Activated CD4-positive, CD25-positive, alpha-beta regulatory T cell treated with anti-CD3 and anti-CD28 coated beads, Interleukin-2, amount 50 U/mL, for 16 hours (primary cell): Measurements from ENCODE around the gene FOXP1.

Experiments
- DNase-seq: peaks from one replicate; pipeline ENCODE4 v3.0.0-alpha.2; 2020; ENCODE audit warnings: low read depth, low spot score

FOXP1 gene

DNA sequence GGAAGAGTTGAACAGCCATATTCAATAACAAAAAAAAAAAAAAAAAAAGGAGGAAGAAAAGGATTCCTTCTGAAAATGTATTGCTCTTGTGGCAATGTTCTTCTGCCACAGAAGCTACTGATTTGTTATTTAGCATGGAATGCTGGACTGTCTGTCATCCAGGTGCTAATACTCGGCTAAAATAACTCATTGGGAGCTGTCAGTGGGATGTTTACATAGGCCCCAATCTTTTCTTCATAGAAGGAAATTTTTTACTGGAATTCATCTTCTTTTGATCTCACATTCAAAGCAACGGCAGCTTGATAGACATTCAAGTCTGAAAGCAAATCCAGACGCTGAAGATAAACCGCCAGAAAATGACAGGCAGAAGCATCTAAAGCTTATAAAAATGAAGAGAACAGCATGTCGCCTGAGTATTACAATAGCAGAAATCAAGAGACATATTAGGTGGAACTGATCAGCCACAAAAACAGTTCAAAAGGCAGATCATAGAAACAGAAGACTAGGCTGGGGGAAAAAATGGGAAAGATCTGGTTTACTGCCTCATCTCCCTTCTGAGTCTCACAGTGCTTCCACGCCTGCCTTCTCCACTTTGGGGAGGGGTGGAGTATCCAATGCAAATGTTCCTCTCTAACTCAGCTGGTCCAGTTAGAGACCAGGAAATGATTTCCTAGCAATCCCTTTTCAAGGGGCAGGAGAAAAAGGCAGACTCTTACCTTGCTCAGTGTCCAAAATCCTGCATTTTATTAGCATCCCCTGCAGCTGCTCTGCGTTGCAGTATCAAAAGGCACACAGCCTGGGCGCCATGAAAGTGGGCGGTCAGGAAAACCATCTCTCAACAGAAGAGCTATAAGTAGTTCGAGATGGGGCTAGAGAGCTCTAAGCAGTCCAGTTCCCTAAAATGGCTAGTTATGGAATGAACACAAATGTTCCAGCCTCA, 451.9 kb downstream of the FOXP1 start:
- no peak for DNase-seq

DNA sequence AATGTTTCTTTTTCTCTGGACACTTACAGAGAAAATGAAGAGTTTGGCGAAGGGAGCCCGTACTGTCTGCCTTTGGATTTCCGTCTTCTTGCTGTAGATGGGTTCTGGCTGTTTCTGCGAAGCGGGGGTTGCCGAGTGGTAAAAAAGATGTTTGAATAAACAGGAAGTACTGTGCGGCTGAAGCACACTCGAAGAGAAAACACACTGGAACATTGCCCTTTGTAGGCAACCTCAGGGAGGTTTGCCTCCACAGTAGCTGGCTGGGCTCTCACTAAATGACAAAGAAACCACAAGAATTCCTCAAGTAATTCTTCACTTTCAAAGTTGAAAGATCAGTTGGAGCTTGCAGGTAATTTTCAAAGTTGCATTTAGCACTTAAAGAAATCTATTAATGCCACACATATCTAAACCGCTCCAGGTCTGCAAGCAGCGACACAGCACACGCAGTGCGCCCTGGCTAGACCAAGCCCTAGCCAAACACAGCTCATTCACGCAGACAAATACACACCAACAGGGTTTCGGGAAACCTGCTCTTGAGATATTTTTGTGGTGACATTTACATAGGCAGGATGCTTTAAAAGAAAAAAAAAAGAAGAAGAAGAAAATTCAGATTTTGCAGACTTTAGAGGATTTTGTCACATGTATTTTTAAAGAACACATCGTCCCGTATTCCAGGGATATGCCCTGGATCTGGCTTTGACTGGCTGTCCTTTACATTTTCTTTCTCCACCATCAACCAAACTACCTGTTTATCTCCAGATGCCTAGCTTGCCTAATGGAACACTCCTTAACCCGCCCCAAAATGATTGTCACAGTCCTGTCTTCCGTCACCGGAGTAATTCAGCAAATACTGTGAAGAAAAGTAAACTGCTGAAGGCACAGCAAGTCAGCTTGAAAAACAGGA, 452.8 kb downstream of the FOXP1 start:
- DNase-seq, result peak; percentile 51

DNA sequence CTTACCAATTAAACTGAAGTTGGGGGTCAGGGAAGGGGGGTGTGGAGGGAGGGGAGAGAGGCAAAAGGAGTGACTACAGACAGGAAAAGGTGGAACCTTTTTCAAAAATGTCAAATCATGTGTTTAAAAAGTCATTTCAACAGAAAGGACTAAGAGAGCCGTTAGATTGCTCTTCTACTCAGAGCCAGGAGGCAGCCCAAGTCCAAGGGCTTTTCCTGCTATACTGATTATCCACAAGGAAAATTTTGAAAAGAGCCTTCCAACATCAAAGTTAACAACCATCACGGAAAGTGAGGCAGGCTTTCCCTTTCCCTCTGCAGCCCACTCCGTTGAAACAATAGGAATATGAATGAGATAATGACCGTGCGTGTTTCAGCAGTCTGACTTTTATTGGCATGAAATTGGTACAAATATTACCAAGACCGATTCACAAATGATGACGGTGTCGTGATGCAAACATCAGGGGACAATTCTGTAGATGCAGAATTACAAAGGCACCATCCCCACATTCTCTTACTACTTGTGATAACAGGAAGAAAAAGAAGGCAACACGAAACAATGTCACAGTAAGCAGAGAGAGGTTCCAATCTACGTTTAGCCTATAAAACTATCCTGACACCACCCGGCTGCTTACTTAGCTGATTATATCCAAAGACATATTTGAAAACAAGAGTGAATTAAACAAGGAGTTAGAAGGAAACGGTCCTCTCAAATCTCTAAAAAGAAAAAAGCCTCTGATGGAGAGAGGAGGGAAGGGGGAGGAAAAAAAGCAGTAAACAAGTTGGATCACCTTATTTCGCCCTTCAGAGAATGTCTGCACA, 453.7 kb downstream of the FOXP1 start:
- no peak for DNase-seq

DNA sequence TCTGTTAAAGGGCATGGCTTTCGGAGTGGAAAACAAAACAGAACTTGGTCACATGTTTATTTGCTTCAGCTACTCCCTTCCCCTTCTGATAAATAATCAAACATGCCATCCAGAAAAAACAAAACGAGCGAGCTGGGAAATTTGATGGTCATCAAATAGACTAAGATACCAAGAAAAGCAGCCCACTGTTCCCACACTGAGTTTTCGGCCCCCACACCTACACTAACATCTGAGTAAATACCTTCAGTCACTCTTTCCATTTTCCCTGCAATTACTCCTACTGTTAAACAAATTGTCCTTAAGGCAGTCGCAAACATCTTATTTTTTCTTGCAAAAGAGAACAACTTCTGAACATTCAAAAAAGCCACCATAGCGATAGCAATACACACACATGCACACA, 454.6 kb downstream of the FOXP1 start:
- no peak for DNase-seq

DNA sequence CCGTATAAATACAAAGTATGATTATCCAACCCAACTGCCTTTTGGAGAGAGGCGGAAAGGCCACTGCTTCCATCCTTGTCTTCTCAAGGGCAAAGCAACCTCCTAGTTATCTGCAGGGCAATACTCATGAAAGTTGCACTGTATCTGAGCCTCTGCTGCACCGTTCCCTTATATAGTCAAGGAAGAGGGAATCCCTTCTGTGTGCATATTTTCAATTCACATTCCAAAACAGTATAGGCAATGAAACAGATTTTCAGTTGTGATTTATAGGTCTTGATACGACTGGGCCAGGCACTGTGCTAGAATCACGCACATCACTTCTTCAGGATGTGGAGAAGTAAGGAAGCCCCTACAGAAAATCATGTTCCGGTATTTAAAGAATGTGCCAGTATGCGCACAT, 455.7 kb downstream of the FOXP1 start:
- no peak for DNase-seq

DNA sequence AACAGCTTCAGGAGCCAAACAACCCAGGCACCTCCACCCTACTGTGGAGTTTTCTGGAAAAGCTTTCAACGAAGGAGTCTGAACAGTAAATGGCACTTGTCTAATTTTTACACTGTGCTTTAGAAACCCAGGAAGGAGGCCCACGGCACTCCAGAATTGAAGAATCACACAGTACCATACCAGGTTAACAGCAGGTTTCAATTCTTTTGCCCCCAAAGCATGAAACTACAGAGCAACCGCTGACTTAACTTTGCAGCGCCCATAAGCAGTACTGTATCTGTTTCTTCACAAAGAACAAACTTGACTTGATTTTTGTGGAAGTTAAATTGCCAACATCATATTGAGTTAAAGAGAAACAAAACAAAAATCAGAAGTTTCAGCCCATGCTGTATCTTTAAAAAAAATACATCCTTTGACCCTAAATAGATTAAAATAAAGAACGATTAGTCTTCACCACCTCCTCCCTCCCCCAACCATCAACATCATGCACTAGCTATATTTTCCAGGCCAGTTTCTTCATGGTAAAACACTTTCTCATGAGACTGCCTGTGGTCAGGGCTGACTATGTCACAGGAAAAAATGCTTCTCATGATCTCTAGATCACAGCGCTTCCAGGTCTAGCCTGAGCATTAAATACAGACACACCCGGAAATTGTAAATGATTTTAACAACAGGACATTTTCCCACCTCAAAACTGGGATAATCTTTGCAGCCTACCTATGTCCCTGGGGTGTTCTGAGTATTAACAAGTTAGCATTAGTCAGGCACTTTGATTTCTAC, 456.3 kb downstream of the FOXP1 start:
- DNase-seq, result no peak

DNA sequence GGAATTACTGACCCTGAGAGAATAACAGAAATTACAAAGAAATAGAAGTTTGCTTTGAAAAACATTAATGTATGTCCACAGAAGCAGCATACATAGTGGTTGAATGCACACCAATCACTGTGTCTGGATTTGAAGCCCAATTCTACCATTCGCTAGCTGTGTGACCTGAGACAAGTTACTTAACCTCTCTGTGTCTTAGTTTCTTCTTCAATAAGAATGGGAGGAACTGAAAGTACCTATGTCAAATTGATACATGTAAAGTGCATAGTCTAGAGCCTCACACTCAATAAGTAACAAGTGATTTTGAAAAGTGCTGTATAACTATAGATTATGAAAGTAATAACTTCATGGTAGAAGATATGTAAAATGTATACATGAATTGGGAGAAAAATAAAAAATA, 457.8 kb downstream of the FOXP1 start:
- no peak for DNase-seq

DNA sequence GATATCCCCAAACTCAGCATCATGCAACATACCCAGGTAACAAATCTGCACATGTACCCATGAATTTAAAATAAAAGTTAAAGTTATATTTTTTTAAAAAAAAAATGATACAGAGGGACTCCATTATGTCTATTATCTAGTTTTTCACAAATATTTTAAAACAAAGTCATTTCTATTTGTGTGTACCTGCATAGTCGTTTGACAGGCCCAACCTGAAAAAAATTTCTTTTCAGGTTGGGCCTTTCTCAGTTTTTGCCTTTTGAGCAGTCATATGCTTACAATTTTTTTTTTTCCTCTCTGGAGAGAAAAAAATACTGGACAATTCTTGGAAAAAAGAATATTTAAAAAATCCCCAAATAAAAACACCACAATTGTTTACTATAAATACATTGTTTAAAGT, 459.5 kb downstream of the FOXP1 start:
- no peak for DNase-seq

DNA sequence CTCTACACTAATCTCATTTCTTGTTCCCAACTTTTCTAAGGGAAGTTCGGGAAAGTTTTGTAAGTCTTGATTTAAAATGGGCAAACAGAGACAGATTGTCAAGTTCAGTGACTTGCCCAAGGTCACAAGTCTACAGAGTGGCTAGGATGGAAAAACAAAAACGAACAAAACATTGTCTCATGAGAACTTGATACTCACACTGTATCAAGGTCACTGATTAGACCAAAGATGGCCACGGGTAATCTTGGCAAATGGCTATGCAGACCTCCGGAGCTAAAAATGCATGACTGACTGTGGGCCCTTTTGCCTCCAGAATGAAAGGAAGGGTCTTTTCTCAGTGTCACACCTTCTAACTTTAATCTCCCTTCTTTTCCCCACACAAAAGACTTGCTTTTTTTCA, 460.9 kb downstream of the FOXP1 start:
- DNase-seq, result no peak

DNA sequence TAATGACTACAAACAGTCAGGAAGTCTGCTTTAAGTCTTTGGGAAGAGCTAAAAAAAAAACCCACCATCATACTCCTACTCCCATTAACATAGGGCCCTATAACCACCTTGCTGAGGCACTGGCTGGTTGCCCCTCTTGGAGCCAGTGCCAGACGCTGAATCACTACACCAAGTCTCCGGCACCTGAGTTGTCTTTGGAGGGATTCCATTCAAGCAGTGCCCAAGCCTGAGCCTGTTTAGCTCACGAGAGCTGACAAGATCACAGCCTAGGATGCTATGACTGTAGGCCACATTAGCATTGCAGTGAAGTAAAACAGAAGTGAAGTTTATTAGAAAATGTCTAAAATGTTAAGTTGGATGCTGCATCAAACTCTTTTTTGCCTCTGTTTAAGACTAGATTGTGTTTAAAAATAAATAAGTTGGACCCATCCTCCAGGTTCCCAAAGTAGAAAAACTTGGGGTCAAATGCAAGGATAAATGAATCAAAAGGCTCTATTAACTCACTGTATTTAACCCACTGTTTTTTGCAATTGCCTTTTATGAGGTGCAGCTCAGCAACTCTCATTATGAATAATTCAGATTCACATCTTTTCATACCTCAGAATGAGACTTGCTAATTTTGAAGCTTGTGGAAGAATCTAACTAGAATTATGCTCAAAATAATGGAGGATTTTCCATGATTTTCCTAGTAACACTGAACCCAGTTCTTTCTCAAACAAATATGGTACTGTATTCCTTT, 461.9 kb downstream of the FOXP1 start:
- no peak for DNase-seq

DNA sequence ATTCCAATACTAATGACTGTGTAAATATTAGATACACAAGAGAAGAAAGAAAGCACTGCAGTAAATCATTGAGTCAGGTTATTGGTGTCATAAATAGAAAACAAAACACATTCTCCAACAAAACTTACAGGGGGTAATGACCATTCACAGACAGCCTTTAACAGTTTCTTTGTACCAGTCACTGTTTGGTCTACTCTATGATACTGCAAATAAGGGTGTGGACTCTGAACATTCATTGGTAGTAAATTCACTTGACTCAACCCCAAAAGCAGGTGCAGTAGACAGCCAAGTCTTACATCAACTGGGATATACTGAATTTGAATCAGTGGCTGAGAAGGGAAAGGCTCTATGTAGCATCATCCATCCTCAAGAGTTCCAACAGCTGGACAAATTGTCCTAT, 463.5 kb downstream of the FOXP1 start:
- no peak for DNase-seq

DNA sequence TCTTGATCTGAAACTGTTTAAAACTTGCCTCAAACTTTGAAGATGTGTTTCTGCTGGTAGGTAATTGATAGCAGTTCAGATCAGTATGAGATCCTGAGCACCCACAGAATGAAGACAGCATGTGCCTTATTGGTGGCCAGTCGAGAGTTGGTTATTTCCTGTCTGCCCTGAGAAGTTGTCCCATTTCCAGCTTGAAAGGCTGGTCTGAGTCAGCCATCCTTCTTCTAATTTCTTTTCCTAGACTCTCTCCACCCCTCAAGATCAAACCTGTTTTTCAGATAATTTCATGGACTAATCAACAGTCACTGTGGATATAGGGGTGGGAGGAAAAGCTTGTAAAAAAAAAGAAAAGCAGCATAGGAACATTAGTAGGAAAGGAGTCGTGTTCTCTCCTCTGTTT, 464.4 kb downstream of the FOXP1 start:
- no peak for DNase-seq

DNA sequence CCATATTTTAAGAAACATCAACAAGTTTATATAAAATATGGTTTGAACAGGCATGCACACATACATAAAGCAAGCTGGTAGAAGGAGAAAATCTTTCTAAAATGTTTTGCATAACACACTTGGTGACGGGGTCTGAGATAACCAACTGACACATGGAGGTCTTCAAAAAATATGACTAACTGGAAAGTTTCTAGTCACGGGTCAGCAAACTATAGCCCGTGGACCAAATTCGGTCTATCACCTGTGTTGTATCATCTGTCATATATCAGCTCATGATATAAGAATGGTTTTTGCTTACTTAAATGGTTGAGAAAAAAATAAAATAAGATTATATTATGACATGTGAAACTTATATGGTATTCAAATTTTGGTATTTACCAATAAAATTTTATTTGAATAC, 465.1 kb downstream of the FOXP1 start:
- no peak for DNase-seq

DNA sequence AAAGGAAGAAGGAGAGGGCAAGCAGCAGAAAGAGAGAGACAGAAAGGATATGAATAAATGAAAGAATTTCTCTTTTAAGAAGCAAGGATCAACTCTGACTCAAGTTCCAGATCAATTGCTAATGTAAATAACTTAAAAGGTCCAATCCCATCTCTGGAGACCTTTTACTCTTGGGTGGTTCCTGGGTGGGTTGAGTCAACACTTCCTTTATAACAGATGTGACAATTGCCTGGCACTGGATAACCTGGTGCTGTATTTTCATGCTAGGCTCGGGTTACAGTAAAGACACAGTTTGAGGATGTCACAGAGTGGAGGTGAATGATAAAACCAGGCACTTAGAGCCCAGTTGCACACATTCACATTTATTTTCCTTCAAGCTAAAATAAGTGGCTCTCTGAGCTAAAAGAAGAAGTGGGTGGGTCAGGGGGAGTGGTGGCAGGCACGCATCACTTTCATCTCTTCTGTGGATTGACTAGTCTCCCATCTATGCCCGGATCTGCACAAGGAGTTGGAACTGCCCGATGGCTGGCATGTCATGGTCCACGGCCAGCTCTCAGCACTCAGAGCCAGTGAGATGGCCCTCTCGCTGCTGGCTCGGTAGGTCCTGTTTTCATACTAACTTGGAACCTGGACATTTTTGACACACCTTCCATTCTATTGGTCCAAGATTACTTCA, 465.8 kb downstream of the FOXP1 start:
- no peak for DNase-seq

DNA sequence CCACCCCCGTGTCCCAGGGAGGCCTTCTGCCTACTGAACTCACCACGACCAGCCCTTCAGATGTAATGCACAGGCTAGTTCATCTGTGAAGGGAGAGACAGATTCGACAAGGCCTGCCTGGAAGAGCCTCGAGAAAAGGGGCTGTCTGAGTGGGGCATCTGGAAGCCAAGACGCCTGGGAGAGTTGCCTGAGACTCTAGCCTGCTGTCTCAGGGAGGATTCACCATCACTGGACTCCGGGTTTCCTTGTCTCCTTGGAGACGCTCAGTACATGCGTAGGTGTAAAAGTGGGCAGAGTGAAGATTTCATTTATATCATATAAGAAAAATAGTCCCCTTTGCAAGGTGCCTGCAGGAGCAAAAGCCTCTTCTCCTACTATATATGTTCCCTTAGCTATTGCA, 468.9 kb downstream of the FOXP1 start:
- no peak for DNase-seq

DNA sequence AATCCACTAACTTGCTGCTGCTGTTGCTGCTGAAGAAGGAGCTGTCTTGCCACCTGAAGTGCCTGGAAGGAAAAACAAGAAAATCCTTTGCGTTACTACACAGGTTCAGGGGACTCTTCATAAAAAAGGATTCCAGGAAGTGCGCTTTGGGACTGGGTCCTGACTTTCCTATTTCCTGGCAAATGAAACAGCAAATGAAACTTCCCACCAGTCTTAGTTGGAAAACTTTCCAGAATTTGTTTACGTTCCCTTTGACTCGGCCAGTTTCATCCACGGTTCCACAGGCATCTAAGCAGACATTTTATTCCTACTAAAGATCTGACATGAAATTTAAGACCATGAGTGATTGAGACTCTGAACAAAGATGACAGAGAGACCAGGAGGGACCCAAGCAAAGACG, 471.0 kb downstream of the FOXP1 start:
- no peak for DNase-seq

DNA sequence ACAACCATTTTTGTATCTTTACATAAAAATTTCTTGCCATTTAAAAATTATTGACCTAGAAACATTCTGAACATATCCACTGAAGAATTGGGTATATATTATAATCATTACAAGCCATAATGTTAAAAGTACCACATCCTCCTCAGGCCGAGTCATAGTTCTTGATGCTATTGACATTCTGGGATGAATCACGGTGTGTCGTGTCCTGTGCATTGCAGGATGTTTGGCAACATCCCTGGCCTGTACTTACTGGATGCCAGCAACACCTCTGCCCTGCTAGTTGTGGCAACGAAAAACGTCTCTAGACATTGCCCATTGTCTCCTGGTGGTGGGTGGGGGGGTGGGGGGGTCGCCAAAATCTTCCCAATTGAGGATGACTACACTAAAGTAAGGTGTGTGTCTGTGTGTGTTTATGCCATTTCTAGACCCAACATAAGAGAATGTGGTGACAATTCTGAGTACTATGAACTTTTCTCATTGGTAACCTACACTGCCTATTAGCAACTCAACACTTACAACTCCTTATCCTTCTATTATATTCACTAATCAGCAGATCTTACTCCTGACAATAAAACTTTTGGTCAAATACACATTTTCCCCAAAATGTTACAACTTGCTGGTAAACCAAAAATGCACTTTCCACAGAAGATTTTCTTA, 471.6 kb downstream of the FOXP1 start:
- no peak for DNase-seq

DNA sequence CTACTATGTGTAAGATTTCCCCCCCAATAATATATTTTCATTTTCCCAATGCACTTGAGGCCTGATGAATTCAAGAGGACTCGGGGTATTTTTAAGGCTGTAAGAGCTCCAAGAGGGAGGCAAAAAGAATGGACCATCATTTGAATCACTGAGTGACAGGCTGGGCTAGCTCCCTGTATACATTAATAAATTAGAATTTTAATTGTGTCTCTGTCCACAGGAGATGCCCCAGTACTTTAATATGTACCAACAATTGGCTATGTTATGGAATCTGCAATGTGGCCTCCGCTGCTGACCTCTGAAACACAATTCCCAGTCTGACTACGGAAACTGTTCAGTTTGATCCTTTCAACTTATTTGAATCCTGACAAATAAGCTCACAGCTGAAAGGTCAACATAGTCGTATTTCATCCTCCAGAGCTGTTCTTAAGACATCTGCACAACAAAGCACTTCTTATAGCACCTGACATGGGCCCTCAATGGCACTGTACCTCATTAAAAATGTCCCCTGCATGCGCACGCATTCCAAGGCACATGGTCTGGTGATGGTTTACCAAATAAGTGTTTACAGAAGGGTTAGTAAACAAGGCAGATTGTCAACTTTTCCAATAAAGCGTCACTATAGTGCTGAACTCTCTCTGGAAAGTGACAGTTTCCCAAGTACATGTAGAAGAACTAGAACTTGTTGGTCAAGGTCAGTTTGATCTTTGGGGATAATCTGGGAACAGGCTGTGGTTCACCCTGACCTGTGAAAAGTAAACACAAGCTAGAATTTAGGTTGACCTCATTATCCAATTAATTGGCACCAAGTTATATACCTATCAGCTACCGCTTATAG, 472.9 kb downstream of the FOXP1 start:
- DNase-seq, result no peak

DNA sequence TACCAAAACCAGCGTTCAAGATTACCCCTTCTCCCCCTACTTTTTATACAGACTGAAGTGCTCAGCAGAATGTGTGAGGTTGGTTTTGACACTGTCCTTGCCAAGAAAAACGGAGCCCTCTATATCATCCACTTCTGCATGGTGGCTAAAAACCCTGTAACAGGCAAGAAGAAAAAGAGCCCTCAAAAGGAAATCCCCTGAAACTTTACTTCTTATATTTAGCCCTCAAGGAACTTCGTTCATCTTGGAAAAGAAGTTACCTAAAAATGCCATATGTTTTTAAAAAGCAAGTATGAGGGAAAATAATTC, 473.6 kb downstream of the FOXP1 start:
- no peak for DNase-seq
